Measurements from ENCODE around the gene IFT57. TPM values are rescaled to one million over a fixed set of nuclear protein-coding genes. Genes with fewer than 3 reads are reported as not detected.

The IFT57 gene
- total RNA-seq, 1 donor from 2014 or later, result 90.5 TPM

GRCh38 chr3:108136561-108137459 lies 85.4 kb downstream of the IFT57 start:
- Histone ChIP-seq H3K4me1 (peaks cover 18% of the 10 kb centered on the region), H3K27me3 (no peaks in the 10 kb centered on the region), H3K27ac (no peak overlapping the region), H3K4me3 (no peak overlapping the region), H3F3A (ENCODE audit: low read depth) (no peaks in the 10 kb centered on the region), H4K20me1 (ENCODE audit: low read depth) (no peaks in the 10 kb centered on the region), H2AFZ (replicated peaks) (no peak overlapping the region), H3K4me2 (no peak overlapping the region), H3K36me3 (no peaks in the 10 kb centered on the region), H3K79me2 (ENCODE audit: low read depth) (no peaks in the 10 kb centered on the region), H3K9me3 (ENCODE audit: low read depth) (no peaks in the 10 kb centered on the region), H3K9ac (no peak overlapping the region)
- H3K27me3 Mint-ChIP-seq (ENCODE audit: insufficient read depth, low read depth), result peaks cover 4% of the 10 kb centered on the region
- H3K9me3 Mint-ChIP-seq, result no peaks in the 10 kb centered on the region
- H3K4me1 Mint-ChIP-seq, result peaks cover 16% of the 10 kb centered on the region
- H3K4me3 Mint-ChIP-seq, result no peak overlapping the region
- no peak overlapping the region for H3K27ac Mint-ChIP-seq
- no peak for DNase-seq (ENCODE audit: low spot score)
- TF ChIP-seq CTCF (IDR thresholded peaks at IDR 0.05) (no peak), EZH2 (IDR thresholded peaks at IDR 0.05) (no peak), EZH2phosphoT487 (IDR thresholded peaks at IDR 0.05) (no peak)
- H3K36me3 Mint-ChIP-seq, result no peaks in the 10 kb centered on the region

GRCh38 chr3:108134555-108134880 lies 87.7 kb downstream of the IFT57 start:
- Histone ChIP-seq H3F3A (ENCODE audit: low read depth) (no peaks in the 10 kb centered on the region), H3K79me2 (ENCODE audit: low read depth) (no peaks in the 10 kb centered on the region), H3K4me1 (peaks cover 18% of the 10 kb centered on the region), H3K36me3 (no peaks in the 10 kb centered on the region), H3K27me3 (no peaks in the 10 kb centered on the region), H3K9ac (no peak overlapping the region), H3K4me3 (no peak overlapping the region), H3K27ac (no peak overlapping the region), H3K4me2 (no peak overlapping the region), H2AFZ (replicated peaks) (no peak overlapping the region), H4K20me1 (ENCODE audit: low read depth) (no peaks in the 10 kb centered on the region), H3K9me3 (ENCODE audit: low read depth) (no peaks in the 10 kb centered on the region)
- peaks cover 23% of the 10 kb centered on the region for H3K4me1 Mint-ChIP-seq
- no peak overlapping the region for H3K4me3 Mint-ChIP-seq
- TF ChIP-seq EZH2 (IDR thresholded peaks at IDR 0.05) (no peak), CTCF (IDR thresholded peaks at IDR 0.05) (no peak), EZH2phosphoT487 (IDR thresholded peaks at IDR 0.05) (no peak)
- H3K27me3 Mint-ChIP-seq (ENCODE audit: insufficient read depth, low read depth), result peaks cover 4% of the 10 kb centered on the region
- H3K27ac Mint-ChIP-seq, result no peak overlapping the region
- no peaks in the 10 kb centered on the region for H3K36me3 Mint-ChIP-seq
- no peaks in the 10 kb centered on the region for H3K9me3 Mint-ChIP-seq
- no peak for DNase-seq (ENCODE audit: low spot score)

GRCh38 chr3:108133858-108134554 lies 88.2 kb downstream of the IFT57 start:
- H4K20me1 ChIP-seq (ENCODE audit: low read depth), result no peaks in the 10 kb centered on the region
- Mint-ChIP-seq H3K36me3 (no peaks in the 10 kb centered on the region), H3K4me1 (peaks cover 23% of the 10 kb centered on the region), H3K9me3 (no peaks in the 10 kb centered on the region), H3K27me3 (ENCODE audit: insufficient read depth, low read depth) (peaks cover 3% of the 10 kb centered on the region), H3K4me3 (no peak overlapping the region), H3K27ac (no peak overlapping the region)
- H3K9ac ChIP-seq, result no peak overlapping the region
- no peaks in the 10 kb centered on the region for H3K36me3 ChIP-seq
- no peak for TF ChIP-seq CTCF (IDR thresholded peaks at IDR 0.05)
- no peak for TF ChIP-seq EZH2phosphoT487 (IDR thresholded peaks at IDR 0.05)
- no peak for TF ChIP-seq EZH2 (IDR thresholded peaks at IDR 0.05)
- no peak overlapping the region for H3K27ac ChIP-seq
- no peak for DNase-seq (ENCODE audit: low spot score)
- H3K27me3 ChIP-seq, result no peaks in the 10 kb centered on the region
- no peak overlapping the region for H3K4me2 ChIP-seq
- no peaks in the 10 kb centered on the region for H3K9me3 ChIP-seq (ENCODE audit: low read depth)
- no peaks in the 10 kb centered on the region for H3F3A ChIP-seq (ENCODE audit: low read depth)
- no peak overlapping the region for H3K4me3 ChIP-seq
- peaks cover 18% of the 10 kb centered on the region for H3K4me1 ChIP-seq
- H2AFZ ChIP-seq (replicated peaks), result no peak overlapping the region
- H3K79me2 ChIP-seq (ENCODE audit: low read depth), result no peaks in the 10 kb centered on the region
